HG03460 (cell line): ENCODE measurements around the gene RAP1GAP.

Source experiments
- ATAC-seq: cut with Tn5 transposase; IDR thresholded peaks from one replicate; pipeline ENCODE4 v1.9.1; 2021; ENCODE audit not compliant: unreplicated experiment

The RAP1GAP gene

GRCh38 chr1:21630571-21631343, 38.4 kb downstream of the RAP1GAP start:
- ATAC-seq: no peak

DNA sequence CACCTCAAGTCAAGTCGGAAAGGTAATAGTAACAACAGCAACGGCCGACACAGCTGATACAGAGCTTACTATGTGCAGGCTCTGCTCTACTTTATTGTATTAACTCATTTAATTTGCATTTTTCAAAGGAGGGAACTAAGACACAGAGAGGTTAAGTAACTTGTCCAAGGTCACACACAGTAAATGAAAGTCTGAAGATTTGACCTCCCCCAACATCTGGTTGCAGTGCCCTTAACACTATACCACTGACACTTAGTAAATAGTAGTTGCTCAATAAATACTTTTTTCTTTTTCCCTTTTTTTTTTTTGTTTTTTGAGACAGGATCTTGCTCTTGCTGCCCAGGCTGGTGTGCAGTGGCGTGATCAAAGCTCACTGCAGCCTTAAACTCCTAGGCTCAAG, 39.2 kb downstream of the RAP1GAP start:
- ATAC-seq: no peak

DNA sequence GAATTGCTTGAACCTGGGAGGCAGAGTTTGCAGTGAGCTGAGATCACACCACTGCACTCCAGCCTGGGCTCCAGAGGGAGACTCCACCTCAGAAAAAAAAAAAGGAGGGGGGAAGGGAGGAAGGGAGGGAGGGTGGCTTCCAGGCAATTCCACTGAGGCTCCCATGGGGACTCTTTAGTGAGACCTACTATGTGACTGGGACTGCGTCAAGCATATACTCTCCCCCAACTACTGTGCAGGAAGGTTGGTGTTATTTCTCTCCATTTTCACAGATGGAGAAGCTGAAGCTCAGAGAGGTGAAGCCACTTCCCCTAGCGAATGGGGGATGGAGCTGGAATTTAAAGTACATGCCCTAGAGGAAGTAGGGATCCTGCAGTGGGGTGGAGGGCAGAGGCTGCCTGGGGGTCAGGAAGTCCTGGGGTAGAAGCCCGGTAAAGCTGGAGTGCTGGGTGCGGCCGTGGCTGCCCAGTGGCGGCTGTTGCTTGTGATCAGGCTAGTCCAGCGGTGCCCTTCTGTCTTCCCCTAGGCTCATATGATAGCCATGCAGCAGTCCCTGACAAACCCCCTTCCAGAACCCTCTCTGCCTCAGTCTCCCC, 40.3 kb downstream of the RAP1GAP start:
- no peak for ATAC-seq

DNA sequence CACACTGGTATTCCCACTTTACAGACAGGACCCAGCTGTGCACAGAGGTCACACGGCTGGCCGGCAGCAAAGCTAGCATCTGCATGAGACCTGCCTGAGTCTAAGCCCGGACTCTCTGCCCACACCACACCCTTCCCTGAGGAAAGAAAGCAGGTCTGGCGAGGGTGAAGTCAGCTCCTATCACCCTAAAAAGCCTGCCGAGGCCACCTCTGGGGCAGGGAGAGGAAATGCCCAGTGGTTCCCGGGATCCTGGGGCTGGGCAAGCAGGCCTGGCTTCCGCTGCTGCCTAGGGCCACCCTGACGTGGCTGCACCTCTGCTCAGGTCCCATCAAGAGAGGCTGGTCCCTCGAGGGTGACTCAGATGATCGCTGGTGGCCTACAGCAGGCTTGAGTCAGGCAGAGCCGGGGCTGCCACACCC, 42.2 kb downstream of the RAP1GAP start:
- no peak for ATAC-seq

GRCh38 chr1:21625390-21626190, 43.6 kb downstream of the RAP1GAP start:
- ATAC-seq: no peak

DNA sequence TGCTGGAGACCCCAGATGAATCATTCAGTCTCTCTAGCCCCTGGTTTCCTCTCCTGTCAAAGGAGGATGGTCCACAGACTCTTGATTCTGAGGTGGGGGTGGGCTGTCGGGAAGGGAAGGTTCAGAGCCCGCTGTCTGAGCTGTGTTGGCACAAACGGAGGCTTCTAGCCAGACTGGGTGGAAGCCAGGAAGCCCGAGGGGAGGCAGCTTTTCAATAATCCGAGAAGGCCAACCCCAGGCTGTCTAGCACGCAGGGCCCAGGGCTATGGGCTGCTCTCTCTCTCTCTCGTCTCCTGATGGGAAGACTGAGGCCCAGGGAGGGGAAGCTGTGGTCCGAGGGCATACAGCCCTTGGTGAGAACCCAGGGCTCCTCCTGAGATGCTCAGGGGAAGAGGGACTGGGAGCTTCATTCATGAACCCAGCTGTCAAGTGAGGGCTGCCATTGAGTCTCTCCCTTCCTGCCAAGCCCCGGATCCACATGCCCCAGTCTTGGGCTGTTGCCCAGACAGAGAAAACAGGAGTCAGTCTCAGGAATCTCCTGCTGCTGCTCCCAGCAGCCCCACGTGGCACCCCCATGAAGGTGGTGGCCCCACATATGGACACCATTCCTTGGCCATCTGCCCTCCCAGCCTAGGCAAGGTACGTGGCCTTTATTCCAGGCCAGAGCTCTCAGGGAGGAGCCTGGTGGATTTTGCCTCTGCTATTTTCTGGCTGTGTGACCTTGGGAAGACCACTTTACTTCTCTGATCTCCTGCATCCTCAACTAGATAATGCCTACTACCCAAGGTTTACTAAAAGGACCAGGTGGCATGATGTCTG, 44.4 kb downstream of the RAP1GAP start:
- ATAC-seq: no peak

DNA sequence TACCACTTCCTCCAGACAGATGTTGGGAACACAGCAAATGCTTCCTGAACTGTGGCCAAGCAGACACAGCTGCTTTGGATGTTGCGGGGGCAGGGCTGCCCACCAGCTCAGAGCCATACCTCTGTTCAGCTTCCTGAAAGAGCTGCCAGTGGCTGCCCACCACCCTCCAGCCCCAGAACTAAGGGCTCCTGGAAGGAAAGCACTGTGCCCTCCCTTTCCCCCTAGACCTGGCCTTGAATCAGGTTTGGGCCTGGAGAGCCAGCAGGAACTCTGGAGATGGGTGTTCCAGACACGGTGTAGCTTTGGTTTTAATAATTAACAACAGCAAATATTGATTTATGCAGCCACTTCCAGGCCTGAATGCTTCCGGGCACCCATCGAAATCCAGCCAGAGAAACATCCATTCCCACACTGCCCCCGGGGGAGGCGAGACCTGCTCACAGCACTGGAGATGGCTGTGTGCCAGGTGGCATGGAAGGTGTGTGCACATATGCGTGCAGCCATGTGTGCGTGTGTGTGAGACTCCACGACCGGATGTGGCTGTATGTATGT, 45.7 kb downstream of the RAP1GAP start:
- no peak for ATAC-seq

DNA sequence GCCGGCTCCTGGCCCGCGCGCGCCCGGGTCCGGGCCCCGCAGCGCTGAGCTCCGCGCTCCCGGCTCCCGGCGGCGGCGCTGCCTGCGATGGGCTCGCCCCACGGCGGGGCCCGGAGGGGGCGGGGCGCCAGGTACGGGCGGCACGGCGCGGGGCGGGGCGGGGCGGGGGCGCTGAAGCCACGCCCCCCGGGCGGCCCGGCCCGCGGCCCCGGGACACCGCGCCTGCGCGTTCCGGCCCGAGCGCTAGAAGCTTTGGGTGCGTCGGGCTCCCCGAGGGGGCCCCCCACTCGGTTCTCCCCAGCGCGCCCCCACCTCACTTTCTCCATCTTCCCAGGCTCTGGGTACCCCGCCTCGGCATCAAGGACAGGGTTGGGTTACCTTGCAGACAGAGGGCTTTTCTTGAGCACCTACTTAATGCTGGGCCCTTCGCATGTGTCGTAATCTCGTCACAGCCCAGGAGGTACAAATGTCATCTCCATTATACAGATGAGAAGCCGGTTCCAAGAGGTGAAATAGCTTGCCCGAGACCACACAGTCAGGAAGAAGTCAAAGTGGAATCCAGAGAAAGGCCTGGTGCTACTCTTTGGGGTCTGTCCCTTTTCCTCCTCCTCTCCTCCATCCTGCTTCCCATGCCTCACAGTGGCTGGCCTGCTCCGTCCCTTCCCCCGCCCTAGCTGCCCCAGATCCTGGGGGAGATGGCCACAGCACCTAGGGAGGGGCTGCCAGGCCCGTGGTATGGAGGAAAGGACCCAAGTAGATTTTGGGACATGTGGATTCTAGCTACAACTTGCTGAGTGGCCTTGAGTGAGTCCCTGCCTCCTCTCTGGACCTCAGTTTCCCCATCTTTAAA, 46.5 kb downstream of the RAP1GAP start:
- ATAC-seq: no peak

DNA sequence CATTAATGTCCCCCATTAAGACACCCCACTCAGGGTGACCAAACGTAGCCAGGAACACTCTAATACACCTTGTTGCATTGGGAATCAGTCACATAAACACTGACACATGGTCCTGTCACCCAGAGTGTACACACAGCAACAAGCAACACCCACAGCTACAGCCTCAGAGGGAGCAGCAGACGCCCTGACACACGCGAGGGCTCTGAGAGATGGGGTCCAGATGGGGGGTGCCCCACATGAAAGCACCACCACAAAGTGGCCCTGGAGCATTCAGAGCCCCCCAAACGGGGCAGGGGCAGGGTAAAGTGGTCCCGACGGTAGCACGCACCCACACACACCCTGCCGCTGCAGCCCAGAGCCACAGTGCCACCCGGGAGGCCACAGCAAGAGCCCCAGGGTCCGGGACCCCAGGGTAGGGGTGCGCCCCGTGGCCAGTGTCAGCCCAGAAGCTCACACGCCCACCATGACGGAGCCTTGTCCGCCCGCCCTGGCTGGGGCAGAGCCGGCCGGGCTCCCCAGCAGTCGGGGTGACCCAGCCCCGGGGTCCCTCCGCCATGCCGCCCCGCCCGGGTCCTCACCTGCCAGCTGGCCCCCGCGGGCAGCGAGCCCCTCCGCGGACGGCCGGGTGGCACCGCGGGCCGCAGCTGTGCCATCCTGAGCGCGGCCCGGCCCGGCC, 47.3 kb downstream of the RAP1GAP start:
- no peak for ATAC-seq

GRCh38 chr1:21621051-21621450, 48.1 kb downstream of the RAP1GAP start:
- no peak for ATAC-seq

- ATAC-seq: no peak
These were observed 48.7 kb downstream of the RAP1GAP start for GRCh38 chr1:21620496-21620895.

DNA sequence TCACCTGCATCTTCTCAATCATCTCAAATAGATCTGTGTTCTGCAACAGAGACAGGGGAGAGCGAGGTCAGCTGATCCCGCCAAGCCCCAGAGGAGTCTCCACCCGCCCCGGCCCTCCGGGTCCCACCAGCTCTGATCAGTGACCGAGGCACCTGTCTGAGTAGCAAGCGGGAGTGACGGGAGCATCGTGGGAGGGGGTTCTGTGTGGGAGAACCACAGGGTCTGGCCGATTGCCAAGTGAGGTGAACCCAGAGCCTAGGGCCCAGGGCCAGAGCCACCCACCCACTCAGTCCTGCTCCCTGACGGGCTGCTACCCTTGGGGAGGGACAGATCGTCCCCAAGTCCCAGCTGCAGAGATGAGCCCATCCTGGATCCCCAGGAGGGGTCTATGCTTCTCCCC, 49.1 kb downstream of the RAP1GAP start:
- no peak for ATAC-seq

DNA sequence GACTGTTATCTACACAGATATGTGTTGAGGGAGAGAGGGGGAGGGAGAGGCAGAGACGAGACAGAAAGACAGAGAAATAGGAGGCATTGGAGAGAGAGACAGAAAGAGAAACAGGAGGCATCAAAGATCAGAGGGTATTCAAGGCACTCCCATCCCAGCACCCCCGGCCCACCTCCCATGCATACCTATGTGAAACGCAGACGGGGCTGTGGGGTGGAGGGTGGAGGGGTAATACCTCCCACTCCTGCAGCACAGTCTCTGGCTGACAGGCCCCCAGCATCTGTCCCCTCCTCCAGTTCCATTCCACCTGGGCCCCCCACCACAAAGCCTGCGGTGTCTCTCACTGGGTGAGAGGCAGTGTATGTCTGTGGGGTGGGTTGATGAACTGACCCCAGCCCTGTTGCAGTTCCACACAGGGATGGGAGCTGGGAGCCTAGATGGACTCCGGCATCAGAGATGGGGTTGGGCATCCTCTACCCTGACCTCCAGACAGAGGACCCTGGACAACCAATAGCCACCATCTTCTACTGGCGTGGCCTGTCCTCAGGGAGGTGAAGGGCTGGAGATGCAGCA, 49.7 kb downstream of the RAP1GAP start:
- no peak for ATAC-seq

GRCh38 chr1:21618561-21619374, 50.4 kb downstream of the RAP1GAP start:
- no peak for ATAC-seq

DNA sequence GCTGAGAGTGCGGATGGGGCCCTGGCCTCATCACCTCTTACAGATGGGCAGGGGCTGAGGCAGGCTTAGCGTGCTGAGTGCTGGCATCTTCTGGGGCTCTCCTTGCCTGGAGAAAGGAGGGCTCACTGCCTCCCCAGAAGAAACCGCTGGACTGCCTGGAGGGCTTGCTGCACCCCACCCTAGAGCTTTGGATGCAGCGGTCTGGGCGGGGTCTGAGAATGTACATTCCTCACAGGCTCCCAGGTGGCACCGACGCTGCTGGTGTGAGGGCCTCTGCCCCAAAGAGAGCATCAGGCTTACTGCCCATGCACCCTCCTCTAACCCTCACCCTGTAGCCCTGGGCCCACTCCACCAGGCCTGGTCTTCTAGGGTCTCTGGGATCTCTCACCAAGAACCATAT, 51.1 kb downstream of the RAP1GAP start:
- no peak for ATAC-seq

- ATAC-seq: no peak
These were observed 51.9 kb downstream of the RAP1GAP start for GRCh38 chr1:21617126-21617738.

GRCh38 chr1:21616372-21616771, 52.8 kb downstream of the RAP1GAP start:
- ATAC-seq: no peak
